GM18505 (cell line): ENCODE measurements around the gene MACROD1.

Experiments used
- ATAC-seq: cut with Tn5 transposase; IDR thresholded peaks from one replicate; pipeline ENCODE4 v1.9.1; 2021; ENCODE audit not compliant: unreplicated experiment
- POLR2A ChIP-seq: IDR thresholded peaks from 4 replicates; pipeline ENCODE4 v1.6.1; 2011; ENCODE audit warnings: borderline replicate concordance; ENCODE audit not compliant: insufficient read depth, insufficient read length; ENCODE audit errors: extremely low read depth

MACROD1 gene

GRCh38 chr11:64011371-64011770, 154.5 kb downstream of the MACROD1 start:
- ATAC-seq, result no peak
- TF ChIP-seq POLR2A, result no peak

- TF ChIP-seq POLR2A, result no peak
- ATAC-seq, result no peak
These were observed 155.1 kb downstream of the MACROD1 start for GRCh38 chr11:64010783-64011182.

GRCh38 chr11:64009710-64010109, 156.2 kb downstream of the MACROD1 start:
- TF ChIP-seq POLR2A, result no peak
- ATAC-seq, result no peak

- TF ChIP-seq POLR2A, result no peak
- no peak for ATAC-seq
These were observed 156.8 kb downstream of the MACROD1 start for GRCh38 chr11:64008914-64009633.

- no peak for ATAC-seq
- TF ChIP-seq POLR2A, result no peak
These were observed 157.5 kb downstream of the MACROD1 start for GRCh38 chr11:64008283-64008913.

- no peak for ATAC-seq
- no peak for TF ChIP-seq POLR2A
These were observed 158.2 kb downstream of the MACROD1 start for GRCh38 chr11:64007629-64008282.

- ATAC-seq, result no peak
- no peak for TF ChIP-seq POLR2A
These were observed 158.7 kb downstream of the MACROD1 start for GRCh38 chr11:64007160-64007628.

GRCh38 chr11:64006398-64006797, 159.5 kb downstream of the MACROD1 start:
- no peak for ATAC-seq
- no peak for TF ChIP-seq POLR2A

- ATAC-seq, result no peak
These were observed 160.2 kb downstream of the MACROD1 start for GRCh38 chr11:64005691-64006090.

GRCh38 chr11:64004590-64004984, 161.3 kb downstream of the MACROD1 start:
- TF ChIP-seq POLR2A, result no peak
- ATAC-seq, result no peak

More at GRCh38 chr11:64005691-64006090, 160.2 kb downstream of the MACROD1 start:
- no peak for TF ChIP-seq POLR2A

GRCh38 chr11:64003807-64004589, 161.9 kb downstream of the MACROD1 start:
- ATAC-seq, result no peak
- TF ChIP-seq POLR2A, result no peak

GRCh38 chr11:64001484-64002420, 164.2 kb downstream of the MACROD1 start:
- no peak for TF ChIP-seq POLR2A
- no peak for ATAC-seq
